Stimulated activated CD4-positive, alpha-beta T cell treated with anti-CD3 and anti-CD28 coated beads, Interleukin-15, amount 100 ng/mL, for 24 hours (primary cell): ENCODE results near the gene MED26.

Experiments used
- DNase-seq: peaks from one replicate; pipeline ENCODE4 v3.0.0-alpha.2; 2020

MED26 gene

GRCh38 chr19:16609511-16610200 is 18.3 kb downstream of the MED26 start:
- DNase-seq: no peak

- DNase-seq: no peak
These were observed 19.7 kb downstream of the MED26 start for GRCh38 chr19:16608290-16608739.

GRCh38 chr19:16607819-16608218 is 20.2 kb downstream of the MED26 start:
- no peak for DNase-seq

GRCh38 chr19:16605553-16605994 is 22.4 kb downstream of the MED26 start:
- DNase-seq: no peak

GRCh38 chr19:16605115-16605514 is 22.9 kb downstream of the MED26 start:
- no peak for DNase-seq

GRCh38 chr19:16604615-16605014 is 23.4 kb downstream of the MED26 start:
- DNase-seq: no peak

- DNase-seq: no peak
These were observed 24.9 kb downstream of the MED26 start for GRCh38 chr19:16603090-16603489.

- DNase-seq: no peak
These were observed 26.5 kb downstream of the MED26 start for GRCh38 chr19:16601378-16602052.

- no peak for DNase-seq
These were observed 27.2 kb downstream of the MED26 start for GRCh38 chr19:16600824-16601223.

GRCh38 chr19:16599655-16600346 is 28.2 kb downstream of the MED26 start:
- no peak for DNase-seq

- DNase-seq: no peak
These were observed 29.2 kb downstream of the MED26 start for GRCh38 chr19:16598848-16599247.

GRCh38 chr19:16596399-16596798 is 31.6 kb downstream of the MED26 start:
- DNase-seq: no peak

GRCh38 chr19:16595097-16595496 is 32.9 kb downstream of the MED26 start:
- DNase-seq: no peak

GRCh38 chr19:16594681-16595091 is 33.3 kb downstream of the MED26 start:
- DNase-seq: peak; percentile 35

GRCh38 chr19:16594131-16594586 is 33.8 kb downstream of the MED26 start:
- DNase-seq: peak; percentile 57

GRCh38 chr19:16593181-16593580 is 34.8 kb downstream of the MED26 start:
- DNase-seq: no peak

- no peak for DNase-seq
These were observed 36.0 kb downstream of the MED26 start for GRCh38 chr19:16591803-16592556.

GRCh38 chr19:16590876-16591802 is 36.9 kb downstream of the MED26 start:
- DNase-seq: no peak

GRCh38 chr19:16589917-16590316 is 38.1 kb downstream of the MED26 start:
- no peak for DNase-seq

GRCh38 chr19:16588824-16589577 is 39.0 kb downstream of the MED26 start:
- DNase-seq: no peak
